ENCODE data around the gene PFN1. TPM values are rescaled to one million over a fixed set of nuclear protein-coding genes. Genes with fewer than 3 reads are reported as not detected.

Gene PFN1
- total RNA-seq, 4 donors from 2014 or later = 170 to 396 (median 304) TPM

DNA sequence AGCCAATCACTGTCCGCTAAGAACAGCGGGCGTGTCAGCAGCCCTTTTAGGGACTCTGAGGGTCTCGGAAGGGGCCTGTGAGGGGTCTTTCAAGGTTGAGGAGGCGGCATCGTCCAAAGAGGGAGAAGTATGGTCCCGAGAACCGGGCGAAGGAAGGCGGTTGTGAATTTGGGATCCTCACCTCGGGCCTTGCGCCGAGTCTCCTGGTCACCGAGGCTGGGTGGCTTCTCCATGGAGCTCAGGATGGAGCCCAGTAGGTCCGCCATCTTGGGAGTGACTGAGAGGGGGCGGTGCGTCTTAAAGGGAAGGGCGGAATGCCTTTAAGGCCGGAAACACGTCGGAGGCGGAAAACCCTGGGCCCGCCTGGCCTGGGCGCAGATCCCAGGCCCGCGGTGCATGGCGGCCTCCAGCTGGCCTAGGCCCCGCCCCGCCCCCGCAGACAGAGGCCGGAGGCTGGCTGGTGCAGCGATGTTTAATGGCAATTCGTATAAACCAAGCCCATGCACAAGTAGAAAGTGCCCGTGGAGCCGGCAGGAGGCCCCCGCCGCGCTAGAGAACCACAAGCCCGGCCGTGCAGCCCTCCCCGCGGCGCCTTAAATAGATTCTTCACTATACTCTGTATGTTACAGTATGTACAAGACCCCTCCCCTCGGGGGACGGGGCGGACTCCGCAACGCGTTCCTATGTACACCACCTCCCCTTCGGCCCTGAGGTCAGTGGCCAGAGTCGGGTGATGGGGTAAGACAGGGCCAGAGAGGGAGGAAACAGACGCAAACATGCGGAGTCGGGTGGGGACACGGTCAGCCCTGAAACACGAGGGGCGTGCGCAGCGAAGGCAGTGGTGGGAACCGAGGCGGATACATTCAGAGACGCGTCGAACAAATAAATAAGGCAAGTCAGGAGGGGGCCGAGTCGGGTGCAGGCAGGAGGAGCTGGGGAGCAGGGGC is 19.5 kb upstream of the PFN1 start, which contains the start of gene SPAG7:
Gene SPAG7, minus strand, starts transcription at position 279 of the 947 bp plus-strand sequence. Its CDS starts 13 bp downstream, at position 266.
- Histone ChIP-seq H3K36me3 (no peaks in the 10 kb centered on the region), H3K27ac (peak within 1 kb of the TSS; percentile 97 to 98), H3K4me3 (peak within 1 kb of the TSS; percentile 62 to 76), H3K9me3 (no peaks in the 10 kb centered on the region), H3K4me1 (peaks cover 7 to 9% of the 10 kb centered on the region in 2 donors), H3K27me3 (no peaks in the 10 kb centered on the region)
- intact Hi-C loops (cut with DNase I; ENCODE audit: low total_unique reads) = no loop called here
- peak; percentile 53 to 87 for TF ChIP-seq POLR2A (IDR thresholded peaks at IDR 0.05)
- TF ChIP-seq, protein P1, sequence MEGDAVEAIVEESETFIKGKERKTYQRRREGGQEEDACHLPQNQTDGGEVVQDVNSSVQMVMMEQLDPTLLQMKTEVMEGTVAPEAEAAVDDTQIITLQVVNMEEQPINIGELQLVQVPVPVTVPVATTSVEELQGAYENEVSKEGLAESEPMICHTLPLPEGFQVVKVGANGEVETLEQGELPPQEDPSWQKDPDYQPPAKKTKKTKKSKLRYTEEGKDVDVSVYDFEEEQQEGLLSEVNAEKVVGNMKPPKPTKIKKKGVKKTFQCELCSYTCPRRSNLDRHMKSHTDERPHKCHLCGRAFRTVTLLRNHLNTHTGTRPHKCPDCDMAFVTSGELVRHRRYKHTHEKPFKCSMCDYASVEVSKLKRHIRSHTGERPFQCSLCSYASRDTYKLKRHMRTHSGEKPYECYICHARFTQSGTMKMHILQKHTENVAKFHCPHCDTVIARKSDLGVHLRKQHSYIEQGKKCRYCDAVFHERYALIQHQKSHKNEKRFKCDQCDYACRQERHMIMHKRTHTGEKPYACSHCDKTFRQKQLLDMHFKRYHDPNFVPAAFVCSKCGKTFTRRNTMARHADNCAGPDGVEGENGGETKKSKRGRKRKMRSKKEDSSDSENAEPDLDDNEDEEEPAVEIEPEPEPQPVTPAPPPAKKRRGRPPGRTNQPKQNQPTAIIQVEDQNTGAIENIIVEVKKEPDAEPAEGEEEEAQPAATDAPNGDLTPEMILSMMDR (IDR thresholded peaks at IDR 0.05) = peak in 2 of 4 experiments; percentile 24 to 33
- peak; percentile 93 to 97 for DNase-seq

DNA sequence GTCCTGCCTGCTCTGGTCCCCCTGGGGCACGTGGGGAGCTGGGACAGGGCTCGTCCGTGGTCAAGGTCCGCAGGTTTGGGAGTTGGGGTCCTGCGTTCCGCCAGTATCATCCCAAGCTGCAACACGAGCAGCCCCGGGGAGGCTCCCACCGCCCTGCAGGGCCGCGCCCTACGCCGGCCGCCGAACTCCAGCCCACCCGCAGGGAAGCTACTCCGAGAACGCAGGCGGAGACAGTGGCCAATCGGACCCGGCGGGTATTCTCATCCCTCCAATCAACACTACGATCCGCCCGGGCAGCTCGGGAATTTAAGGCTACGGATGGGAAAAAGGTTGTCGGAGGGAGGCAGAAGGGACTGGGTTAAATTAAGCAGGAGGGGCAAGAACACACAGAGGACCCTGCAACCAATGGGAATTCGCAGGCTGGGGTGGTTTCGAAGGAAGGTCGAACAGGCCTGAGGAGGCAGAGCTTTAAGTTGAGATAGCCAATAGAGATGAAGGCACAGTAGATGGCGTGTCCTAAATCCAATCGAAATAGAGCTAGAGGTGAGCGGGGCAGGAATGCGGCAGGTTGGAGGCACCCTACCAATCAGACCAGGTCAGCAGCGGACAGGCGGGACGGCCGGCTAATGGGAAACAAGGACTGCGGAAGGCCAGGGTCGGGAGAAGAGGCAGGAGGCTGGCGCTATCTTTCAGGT is 18.7 kb upstream of the PFN1 start:
- Histone ChIP-seq H3K4me1 (peaks cover 7 to 9% of the 10 kb centered on the region in 2 donors), H3K27me3 (no peaks in the 10 kb centered on the region), H3K4me3 (peak overlapping the region; percentile 62 to 76), H3K36me3 (no peaks in the 10 kb centered on the region), H3K9me3 (no peaks in the 10 kb centered on the region), H3K27ac (peak overlapping the region; percentile 97 to 98)
- DNase-seq = peak; percentile 96 to 99
- peak; percentile 5 to 36 for TF ChIP-seq POLR2A (IDR thresholded peaks at IDR 0.05)
- TF ChIP-seq, protein P1 (IDR thresholded peaks at IDR 0.05) = peak in 1 of 4 experiments; percentile 27
- intact Hi-C loops (cut with DNase I; ENCODE audit: low total_unique reads) = no loop called here

DNA sequence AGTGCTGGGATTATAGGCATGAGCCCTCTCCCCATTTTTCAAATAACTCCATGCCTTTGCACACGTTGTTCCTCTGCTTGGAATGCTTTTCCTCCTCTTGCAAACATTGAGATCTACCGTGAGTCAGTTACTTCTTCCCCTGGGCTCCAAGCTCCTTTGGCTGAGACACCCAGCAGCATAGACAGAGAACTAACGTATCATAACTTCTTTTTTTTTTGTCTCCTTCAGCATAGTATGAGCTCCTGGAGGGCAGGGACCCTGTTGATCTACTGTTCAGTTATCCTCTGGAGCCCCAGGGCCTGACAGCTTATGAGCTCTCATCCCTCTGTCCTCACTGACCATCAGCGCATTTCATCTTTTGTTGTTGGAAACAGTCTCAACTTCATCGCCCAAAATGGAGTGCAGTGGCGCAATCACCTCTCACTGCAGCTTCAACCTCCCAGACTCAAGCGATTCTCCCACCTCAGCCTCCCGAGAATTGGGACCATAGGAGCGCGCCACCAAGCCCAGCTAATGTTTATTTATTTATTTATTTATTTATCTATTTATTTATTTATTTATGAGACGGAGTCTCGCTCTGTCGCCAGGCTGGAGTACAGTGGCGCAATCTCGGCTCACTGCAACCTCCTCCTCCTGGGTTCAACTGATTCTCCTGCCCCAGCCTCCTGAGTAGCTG is 17.1 kb upstream of the PFN1 start:
- Histone ChIP-seq H3K27ac (no peak overlapping the region), H3K27me3 (no peaks in the 10 kb centered on the region), H3K4me1 (peaks cover 7 to 9% of the 10 kb centered on the region in 2 donors), H3K36me3 (no peaks in the 10 kb centered on the region), H3K4me3 (no peak overlapping the region), H3K9me3 (no peaks in the 10 kb centered on the region)
- intact Hi-C loops (cut with DNase I; ENCODE audit: low total_unique reads) = no loop called here
- TF ChIP-seq, protein P1 (IDR thresholded peaks at IDR 0.05) = no peak
- no peak for TF ChIP-seq POLR2A (IDR thresholded peaks at IDR 0.05)
- no peak for DNase-seq

DNA sequence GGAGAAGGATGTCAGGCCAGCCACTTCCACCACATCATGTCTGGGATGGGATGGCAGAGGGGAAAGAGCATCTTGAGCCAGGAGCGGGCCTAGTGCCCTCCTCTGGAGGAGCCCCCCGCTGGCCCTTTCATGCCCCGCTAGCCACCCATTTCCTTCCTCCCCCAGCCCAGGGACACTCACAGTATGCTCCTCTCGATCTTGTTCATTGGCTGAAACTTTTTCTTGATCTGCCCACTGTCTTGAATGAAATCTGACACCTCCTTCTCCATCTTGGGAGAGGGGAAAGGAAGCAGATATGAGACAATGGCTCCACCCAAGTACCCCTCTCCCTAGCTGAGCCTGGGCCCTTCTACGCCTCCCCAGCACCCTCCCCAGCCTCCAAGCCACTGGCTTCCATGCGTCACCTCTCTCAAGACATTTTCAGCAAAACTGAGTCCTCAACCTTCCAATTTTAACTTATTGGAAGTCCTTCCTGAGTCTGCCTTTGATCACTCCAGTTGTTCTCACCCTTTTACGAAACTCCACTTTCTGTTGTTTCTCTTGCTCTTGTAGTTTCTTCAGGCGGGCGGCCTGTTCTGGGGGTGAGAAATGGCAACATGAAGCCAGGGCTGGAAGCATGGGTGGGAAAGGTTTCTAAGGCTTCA is 12.1 kb upstream of the PFN1 start:
- Histone ChIP-seq H3K4me3 (no peak overlapping the region), H3K27me3 (no peaks in the 10 kb centered on the region), H3K4me1 (no peaks in the 10 kb centered on the region), H3K27ac (no peak overlapping the region), H3K36me3 (no peaks in the 10 kb centered on the region), H3K9me3 (no peaks in the 10 kb centered on the region)
- DNase-seq = no peak
- TF ChIP-seq, protein P1 (IDR thresholded peaks at IDR 0.05) = no peak
- intact Hi-C loops (cut with DNase I; ENCODE audit: low total_unique reads) = no loop called here
